Measurements from ENCODE around the gene CALML5.

CALML5 gene

GRCh38 chr10:5500162-5500670 lies 846 bp upstream of the CALML5 start:
- H3K9me3 ChIP-seq (ENCODE audit: control insufficient read depth, low read length), result no peaks in the 10 kb centered on the region
- TF ChIP-seq CTCF (IDR thresholded peaks at IDR 0.05), result no peak
- H3K4me2 ChIP-seq (ENCODE audit: low read length), result no peak overlapping the region
- no peaks in the 10 kb centered on the region for H3K36me3 ChIP-seq (ENCODE audit: control insufficient read depth, insufficient read depth, low read length)
- no peak overlapping the region for H2AFZ ChIP-seq
- H3K9ac ChIP-seq, result no peak overlapping the region
- H3K27ac ChIP-seq, result no peak overlapping the region
- no peak overlapping the region for H3K4me3 ChIP-seq (ENCODE audit: low read depth, low read length)
- no peaks in the 10 kb centered on the region for H3K4me1 ChIP-seq
- H3K27me3 ChIP-seq (ENCODE audit: control insufficient read depth, insufficient read depth, low read length), result no peaks in the 10 kb centered on the region
- no peaks in the 10 kb centered on the region for H3K79me2 ChIP-seq

- Histone ChIP-seq H3K79me2 (no peaks in the 10 kb centered on the region), H3K4me2 (ENCODE audit: low read length) (no peak overlapping the region), H3K27me3 (ENCODE audit: control insufficient read depth, insufficient read depth, low read length) (no peaks in the 10 kb centered on the region), H3K9me3 (ENCODE audit: control insufficient read depth, low read length) (no peaks in the 10 kb centered on the region), H3K9ac (no peak overlapping the region), H3K4me1 (no peaks in the 10 kb centered on the region), H3K27ac (no peak overlapping the region), H2AFZ (no peak overlapping the region), H3K4me3 (ENCODE audit: low read depth, low read length) (no peak overlapping the region), H3K36me3 (ENCODE audit: control insufficient read depth, insufficient read depth, low read length) (no peaks in the 10 kb centered on the region)
- no peak for TF ChIP-seq CTCF (IDR thresholded peaks at IDR 0.05)
Measured at GRCh38 chr10:5498791-5499492, 428 bp downstream of the CALML5 start.

- H3K9me3 ChIP-seq (ENCODE audit: control insufficient read depth, low read length), result no peaks in the 10 kb centered on the region
- H3K4me3 ChIP-seq (ENCODE audit: low read depth, low read length), result no peak overlapping the region
- H2AFZ ChIP-seq, result no peak overlapping the region
- H3K79me2 ChIP-seq, result no peaks in the 10 kb centered on the region
- no peaks in the 10 kb centered on the region for H3K4me1 ChIP-seq
- no peak for TF ChIP-seq CTCF (IDR thresholded peaks at IDR 0.05)
- no peak overlapping the region for H3K4me2 ChIP-seq (ENCODE audit: low read length)
- H3K9ac ChIP-seq, result no peak overlapping the region
- H3K36me3 ChIP-seq (ENCODE audit: control insufficient read depth, insufficient read depth, low read length), result no peaks in the 10 kb centered on the region
- H3K27me3 ChIP-seq (ENCODE audit: control insufficient read depth, insufficient read depth, low read length), result no peaks in the 10 kb centered on the region
- no peak overlapping the region for H3K27ac ChIP-seq
Measured at GRCh38 chr10:5497948-5498730, 1.2 kb downstream of the CALML5 start.

- Histone ChIP-seq H3K27ac (no peak overlapping the region), H3K4me2 (ENCODE audit: low read length) (no peak overlapping the region), H3K4me3 (ENCODE audit: low read depth, low read length) (no peak overlapping the region), H3K9me3 (ENCODE audit: control insufficient read depth, low read length) (no peaks in the 10 kb centered on the region), H3K36me3 (ENCODE audit: control insufficient read depth, insufficient read depth, low read length) (no peaks in the 10 kb centered on the region), H3K79me2 (no peaks in the 10 kb centered on the region), H2AFZ (no peak overlapping the region), H3K9ac (no peak overlapping the region), H3K27me3 (ENCODE audit: control insufficient read depth, insufficient read depth, low read length) (no peaks in the 10 kb centered on the region), H3K4me1 (no peaks in the 10 kb centered on the region)
- TF ChIP-seq CTCF (IDR thresholded peaks at IDR 0.05), result no peak
Measured at GRCh38 chr10:5497289-5497688, 2.1 kb downstream of the CALML5 start.
